Upper lobe of left lung (tissue), 6 donors: ENCODE measurements around the gene SMOC1. TPM values are rescaled to one million over a fixed set of nuclear protein-coding genes. Genes with fewer than 3 reads are reported as not detected.

Experiments
- ATAC-seq, 2 donors: fragments of 200-7000 bp; cut with Tn5 transposase; one replicate each; pipeline ENCODE4 v1.9.1; 2022; ENCODE audit warnings: mild to moderate bottlenecking in 2 of 2, moderate library complexity in 2 of 2; ENCODE audit not compliant: low FRiP score in 2 of 2
- DNase-seq, 2 donors: peaks; one replicate each; pipeline ENCODE4 v3.0.0-alpha.2; 2019 to 2020
- H3K27ac ChIP-seq, 4 donors: fragments of 200-600 bp; sonication (generic); one replicate each; pipeline ENCODE4 v1.5.1; 2016 to 2019
- H3K27me3 ChIP-seq, 4 donors: fragments of 200-600 bp; sonication (generic); one replicate each; pipeline ENCODE4 v1.5.1; 2017 to 2019
- H3K36me3 ChIP-seq, 4 donors: fragments of 200-600 bp; sonication (generic); one replicate each; pipeline ENCODE4 v1.5.1; 2016 to 2019
- H3K4me1 ChIP-seq, 4 donors: fragments of 200-600 bp; sonication (generic); one replicate each; pipeline ENCODE4 v1.5.1; 2018 to 2019
- H3K4me3 ChIP-seq, 4 donors: fragments of 200-600 bp; sonication (generic); one replicate each; pipeline ENCODE4 v1.5.1; 2017 to 2019; ENCODE audit warnings: mild to moderate bottlenecking in 2 of 4, moderate library complexity in 1 of 4
- H3K9me3 ChIP-seq, 4 donors: fragments of 200-600 bp; sonication (generic); one replicate each; pipeline ENCODE4 v1.5.1; 2018 to 2019
- CTCF ChIP-seq, 6 experiments: fragments of 450-650 bp in 4 of 6; fragments of 200-600 bp in 2 of 6; sonication (generic) in 2 of 6; IDR thresholded peaks; one replicate each; pipeline ENCODE4 v1.5.1; 2016 to 2019; ENCODE audit warnings: antibody characterized with exemption in 6 of 6
- EP300 ChIP-seq, 4 donors: sonication (generic); formaldehyde crosslinking; IDR thresholded peaks; one replicate each; pipeline ENCODE4 v1.5.1; 2017; ENCODE audit warnings: antibody characterized with exemption in 4 of 4, control low read depth in 2 of 4
- POLR2A ChIP-seq, 4 donors: fragments of 450-650 bp; IDR thresholded peaks; one replicate each; pipeline ENCODE4 v1.5.1; 2016 to 2017; ENCODE audit warnings: antibody characterized with exemption in 4 of 4, mild to moderate bottlenecking in 2 of 4
- POLR2AphosphoS5 ChIP-seq, 2 donors: sonication (generic); formaldehyde crosslinking; IDR thresholded peaks; one replicate each; pipeline ENCODE4 v1.5.1; 2017; ENCODE audit warnings: antibody characterized with exemption in 2 of 2
- WGBS, 2 donors: methylation state at CpG; one replicate each; pipeline ENCODE4 v1.1.5; 2017 to 2018; 5-methylcytosine and 5-hydroxymethylcytosine counted together
- total RNA-seq, 6 donors: library from RNA; depleted of rRNA in 4 of 6; stranded (reverse); fragments of >200 nt in 4 of 6; gene quantifications; one replicate each; pipeline versions ENCODE4 v1.1.0 to v1.2.1, GENCODE V29; 2016 to 2021
- donor health status: DM: no; HTN: no; CAD: no; lungs with moderate emphysema.
- donor health status: DM: no; HTN: yes; CAD: no; lungs with severe emphysema.

The SMOC1 gene
- total RNA-seq, 6 donors from 2014 or later, result 0.22 to 1.3 (median 0.61) TPM; not detected in 1

DNA sequence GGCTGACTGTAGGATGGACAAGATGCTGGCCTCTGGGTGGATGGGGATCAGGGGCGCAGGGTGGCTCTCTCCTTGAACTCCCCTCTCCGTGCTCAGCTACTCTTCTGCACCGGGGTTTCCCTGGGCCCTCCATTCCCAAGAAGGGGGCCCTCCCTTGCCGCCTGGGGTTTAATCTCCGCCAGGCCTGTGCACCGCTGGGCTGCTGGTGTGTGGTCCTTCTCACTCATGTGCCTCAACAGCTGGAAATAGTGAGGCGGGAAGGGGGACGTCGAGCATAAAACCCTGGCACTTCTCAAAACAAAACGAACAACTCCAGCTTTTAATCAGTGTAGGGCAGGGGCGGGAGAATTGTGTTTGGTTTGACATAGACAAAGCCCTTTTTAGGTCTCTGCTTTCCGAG, 19.0 kb upstream of the SMOC1 start:
- ATAC-seq (no peak), DNase-seq (peak in 1 of 2 donors; percentile 22)
- Histone ChIP-seq H3K4me1 (no peaks in the 10 kb centered on the region), H3K4me3 (no peak overlapping the region), H3K36me3 (no peaks in the 10 kb centered on the region), H3K27me3 (no peaks in the 10 kb centered on the region), H3K9me3 (peaks cover 0 to 5% (median 2%) of the 10 kb centered on the region in 4 donors), H3K27ac (no peak overlapping the region)
- no peak for TF ChIP-seq POLR2AphosphoS5 (IDR thresholded peaks at IDR 0.05)
- TF ChIP-seq POLR2A (IDR thresholded peaks at IDR 0.05), result no peak
- no peak for TF ChIP-seq CTCF (IDR thresholded peaks at IDR 0.05)
- no peak for TF ChIP-seq EP300 (IDR thresholded peaks at IDR 0.05)
- WGBS, 2 donors, result 46 to 65% methylated on average over 5 to 12 of the region's 12 CpGs

DNA sequence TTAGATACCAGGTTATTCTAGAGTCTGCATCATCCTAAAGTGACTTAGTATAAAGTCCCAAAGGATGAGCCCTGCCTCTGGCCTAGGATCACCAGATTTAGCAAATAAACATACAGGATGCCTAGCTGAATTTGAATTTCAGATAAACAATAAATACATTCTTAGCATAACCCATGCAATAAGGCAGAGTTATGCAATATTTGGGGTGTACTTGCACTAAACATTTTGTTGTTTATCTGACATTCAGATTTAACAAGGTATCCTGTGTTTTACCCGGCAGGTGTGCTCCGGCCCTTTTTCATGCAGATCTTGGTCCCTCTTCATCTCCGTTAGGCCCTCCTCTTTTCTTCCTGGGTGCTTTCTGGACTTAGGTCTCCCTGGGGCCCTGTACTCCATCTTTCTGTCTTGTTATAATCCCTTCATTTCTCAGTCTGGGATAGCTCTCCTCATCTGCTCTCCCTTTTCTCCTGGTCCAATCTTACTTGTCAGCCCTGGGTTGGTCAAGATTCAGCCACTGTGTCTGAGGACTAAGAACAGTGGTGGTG, 18.1 kb upstream of the SMOC1 start:
- peaks cover 0 to 5% (median 2%) of the 10 kb centered on the region in 4 donors for H3K9me3 ChIP-seq
- H3K27me3 ChIP-seq, result no peaks in the 10 kb centered on the region
- no peak for DNase-seq
- 77 to 90% methylated on average over 3 of the region's 3 CpGs for WGBS, 2 donors
- no peak overlapping the region for H3K4me3 ChIP-seq
- H3K4me1 ChIP-seq, result no peaks in the 10 kb centered on the region
- H3K36me3 ChIP-seq, result no peaks in the 10 kb centered on the region
- no peak overlapping the region for H3K27ac ChIP-seq
- TF ChIP-seq POLR2AphosphoS5 (IDR thresholded peaks at IDR 0.05), result no peak
- TF ChIP-seq CTCF (IDR thresholded peaks at IDR 0.05), result no peak
- TF ChIP-seq POLR2A (IDR thresholded peaks at IDR 0.05), result no peak
- TF ChIP-seq EP300 (IDR thresholded peaks at IDR 0.05), result no peak
- no peak for ATAC-seq

DNA sequence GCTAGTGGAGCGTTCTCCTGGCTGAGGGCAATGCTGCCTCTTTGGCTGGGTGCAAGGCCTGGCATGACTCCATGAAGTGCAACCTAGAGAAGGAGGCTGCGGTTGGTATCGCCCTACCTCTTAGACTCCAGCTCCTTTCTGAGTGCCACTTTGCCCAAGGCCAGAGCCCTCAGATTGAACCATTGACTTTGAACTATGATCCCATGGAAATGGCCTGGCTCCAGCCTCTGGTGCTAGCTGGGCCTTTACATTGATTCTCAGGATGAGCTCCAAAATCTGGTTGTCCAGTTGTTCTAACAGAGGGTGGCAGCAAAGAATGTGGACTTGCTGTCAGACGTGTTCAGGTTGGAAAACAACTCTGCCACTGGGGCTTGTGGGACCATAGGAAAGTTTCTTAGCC, 16.1 kb upstream of the SMOC1 start:
- DNase-seq (no peak), ATAC-seq (no peak)
- no peak for TF ChIP-seq EP300 (IDR thresholded peaks at IDR 0.05)
- no peak for TF ChIP-seq POLR2A (IDR thresholded peaks at IDR 0.05)
- no peak for TF ChIP-seq CTCF (IDR thresholded peaks at IDR 0.05)
- TF ChIP-seq POLR2AphosphoS5 (IDR thresholded peaks at IDR 0.05), result no peak
- no peak overlapping the region for H3K27ac ChIP-seq
- no peaks in the 10 kb centered on the region for H3K4me1 ChIP-seq
- H3K36me3 ChIP-seq, result no peaks in the 10 kb centered on the region
- no peaks in the 10 kb centered on the region for H3K27me3 ChIP-seq
- H3K4me3 ChIP-seq, result no peak overlapping the region
- whole genome bisulfite sequencing, 2 donors, result 86 to 89% methylated on average over 4 of the region's 4 CpGs
- H3K9me3 ChIP-seq, result peaks cover 0 to 5% (median 2%) of the 10 kb centered on the region in 4 donors

DNA sequence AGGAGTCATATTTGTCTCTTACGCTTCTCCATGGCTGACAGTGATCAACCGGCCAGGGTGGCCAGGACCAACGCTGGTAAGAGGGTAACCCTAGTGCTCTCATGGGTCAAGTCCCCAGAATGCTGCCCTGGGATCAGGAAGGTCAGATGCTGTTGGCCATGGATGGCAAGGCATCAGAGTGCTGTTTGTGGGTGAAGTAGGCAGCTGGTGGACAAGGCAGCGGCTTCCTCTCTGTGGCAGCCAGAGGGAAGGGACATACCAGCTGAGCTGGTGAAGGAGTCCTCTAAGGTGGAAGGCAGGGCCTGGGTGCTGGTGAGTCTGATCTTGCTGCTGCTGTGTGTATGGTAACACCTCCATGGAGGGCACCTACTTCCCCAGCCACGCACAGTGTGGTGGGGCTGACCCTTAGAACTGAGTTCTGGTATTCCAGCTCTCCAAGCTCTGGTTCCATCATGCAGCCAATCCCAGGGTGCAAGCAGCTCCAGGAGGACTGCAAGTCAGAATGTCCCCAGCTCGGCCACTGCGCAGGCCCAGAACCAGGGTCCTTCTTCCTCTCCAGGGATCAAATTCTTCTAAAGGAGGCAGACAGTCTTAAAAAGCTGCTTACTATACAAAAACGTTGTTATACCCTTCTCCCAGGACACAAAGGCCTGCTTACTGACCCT, 13.4 kb upstream of the SMOC1 start:
- Histone ChIP-seq H3K36me3 (no peaks in the 10 kb centered on the region), H3K4me3 (no peak overlapping the region), H3K9me3 (peaks cover 0 to 5% (median 2%) of the 10 kb centered on the region in 4 donors), H3K27ac (no peak overlapping the region), H3K4me1 (no peaks in the 10 kb centered on the region), H3K27me3 (no peaks in the 10 kb centered on the region)
- TF ChIP-seq EP300 (IDR thresholded peaks at IDR 0.05), result no peak
- no peak for TF ChIP-seq POLR2A (IDR thresholded peaks at IDR 0.05)
- TF ChIP-seq POLR2AphosphoS5 (IDR thresholded peaks at IDR 0.05), result no peak
- no peak for TF ChIP-seq CTCF (IDR thresholded peaks at IDR 0.05)
- DNase-seq (no peak), ATAC-seq (no peak)
- WGBS, 2 donors, result 71 to 73% methylated on average over 2 to 8 of the region's 8 CpGs
